B cell (primary cell): ENCODE measurements around the gene MAP3K12. TPM values are rescaled to one million over a fixed set of nuclear protein-coding genes. Genes with fewer than 3 reads are reported as not detected.

Experiments
- ATAC-seq: fragments of 200-7000 bp; cut with Tn5 transposase; one replicate; pipeline ENCODE4 v1.10.0; 2021; ENCODE audit warnings: low read depth, mild to moderate bottlenecking, moderate number of reproducible peaks, moderate library complexity
- CTCF ChIA-PET: fragments of 350-600 bp; sonication (Branson Sonifier 250); formaldehyde crosslinking; loops from one replicate; lab custom pipeline; 2021; ENCODE audit warnings: antibody characterized with exemption, inconsistent platforms; lab: Charles Lee
- POLR2A ChIA-PET: fragments of 350-600 bp; sonication (Branson Sonifier 250); formaldehyde crosslinking; loops from one replicate; lab custom pipeline; 2021; ENCODE audit warnings: antibody characterized with exemption; lab: Charles Lee
- DNase-seq: peaks from one replicate; pipeline ENCODE4 v3.0.0; 2013
- H2AFZ ChIP-seq: 2 replicates; pipeline ENCODE4 v1.6.1; 2012; ENCODE audit warnings: mild to moderate bottlenecking, low read depth, low read length; ENCODE audit not compliant: insufficient read depth, poor library complexity, severe bottlenecking
- H3K27ac ChIP-seq, 2 donors: 1 replicate in 1 of 2; 2 replicates in 1 of 2; pipeline ENCODE4 v1.5.1; 2012 to 2013; ENCODE audit warnings: low read length in 2 of 2, mild to moderate bottlenecking in 2 of 2, moderate library complexity in 1 of 2
- H3K27me3 ChIP-seq, 4 experiments: fragments of 200-600 bp in 1 of 4; sonication (generic) in 1 of 4; replicated peaks in 1 of 4; 1 replicate in 2 of 4; 2 replicates in 2 of 4; pipeline versions ENCODE4 v1.6.1 to v1.7.0; 2013 to 2016; ENCODE audit warnings: low read length in 3 of 4, mild to moderate bottlenecking in 2 of 4, mixed read lengths in 1 of 4, moderate library complexity in 1 of 4; ENCODE audit not compliant: insufficient read depth in 4 of 4, control insufficient read depth in 3 of 4; ENCODE audit errors: control extremely low read depth in 1 of 4
- H3K36me3 ChIP-seq, 2 experiments: replicated peaks in 1 of 2; 1 replicate in 1 of 2; 2 replicates in 1 of 2; pipeline versions ENCODE4 v1.6.1 to v1.7.1; 2013; ENCODE audit warnings: low read length in 1 of 2; ENCODE audit not compliant: insufficient read depth in 2 of 2, control insufficient read depth in 1 of 2; ENCODE audit errors: control extremely low read depth in 1 of 2, extremely low read depth in 1 of 2
- H3K4me1 ChIP-seq, 2 donors: fragments of 200-600 bp in 1 of 2; sonication (generic) in 1 of 2; 1 replicate in 1 of 2; 2 replicates in 1 of 2; pipeline versions ENCODE4 v1.5.1 to v1.6.1; 2013 to 2017; ENCODE audit warnings: low read length in 2 of 2; ENCODE audit not compliant: control insufficient read depth in 2 of 2, insufficient read depth in 2 of 2
- H3K4me2 ChIP-seq: replicated peaks from 2 replicates; pipeline ENCODE3; 2012; ENCODE audit warnings: mild to moderate bottlenecking, low read depth, low read length; ENCODE audit not compliant: poor library complexity, severe bottlenecking
- H3K4me3 ChIP-seq, 5 experiments: fragments of 200-600 bp in 1 of 5; sonication (generic) in 1 of 5; 1 replicate in 3 of 5; 2 replicates in 2 of 5; pipeline versions ENCODE4 v1.5.1 to v1.7.0; 2011 to 2016; ENCODE audit warnings: low read length in 4 of 5, mild to moderate bottlenecking in 4 of 5, low read depth in 2 of 5, control low read depth in 1 of 5, moderate library complexity in 1 of 5; ENCODE audit not compliant: insufficient read depth in 1 of 5; ENCODE audit errors: control extremely low read depth in 1 of 5, extremely low read depth in 1 of 5
- H3K79me2 ChIP-seq: fragments of 200-600 bp; sonication (generic); one replicate; pipeline ENCODE4 v1.6.0; 2016; ENCODE audit warnings: low read length; ENCODE audit not compliant: control insufficient read depth, insufficient read depth
- H3K9ac ChIP-seq: fragments of 200-600 bp; sonication (generic); 2 replicates; pipeline ENCODE4 v1.6.1; 2017; ENCODE audit warnings: mild to moderate bottlenecking, low read length, moderate library complexity
- H3K9me3 ChIP-seq, 3 donors: one replicate each; pipeline versions ENCODE4 v1.6.1 to v1.7.1; 2013; ENCODE audit warnings: low read length in 2 of 3; ENCODE audit not compliant: control insufficient read depth in 2 of 3, insufficient read depth in 1 of 3; ENCODE audit errors: control extremely low read depth in 1 of 3
- H4K20me1 ChIP-seq: 2 replicates; pipeline ENCODE4 v1.6.0; 2012; ENCODE audit warnings: mild to moderate bottlenecking, low read length; ENCODE audit not compliant: insufficient read depth, control insufficient read depth, poor library complexity, severe bottlenecking
- H3K27ac Mint-ChIP-seq: one replicate; pipeline ENCODE4 v1.8.0; 2021; ENCODE audit warnings: mixed read lengths
- H3K27me3 Mint-ChIP-seq: one replicate; pipeline ENCODE4 v1.8.0; 2021; ENCODE audit warnings: mixed read lengths
- H3K4me1 Mint-ChIP-seq: one replicate; pipeline ENCODE4 v1.8.0; 2021; ENCODE audit warnings: mixed read lengths
- H3K4me3 Mint-ChIP-seq: one replicate; pipeline ENCODE4 v1.8.0; 2021; ENCODE audit warnings: mixed read lengths
- H3K9me3 Mint-ChIP-seq: one replicate; pipeline ENCODE4 v1.8.0; 2022; ENCODE audit warnings: mixed read lengths; ENCODE audit not compliant: insufficient read depth
- EZH2 ChIP-seq: IDR thresholded peaks from 2 replicates; pipeline ENCODE4 v1.6.1; 2012; ENCODE audit warnings: borderline replicate concordance, low read depth, mild to moderate bottlenecking, moderate library complexity, low read length; ENCODE audit not compliant: insufficient read depth, poor library complexity, severe bottlenecking
- WGBS: methylation state at CpG from one replicate; pipeline ENCODE4 v1.1.5; 2013; ENCODE audit warnings: missing lambda C conversion rate; ENCODE audit not compliant: insufficient coverage; 5-methylcytosine and 5-hydroxymethylcytosine counted together
- intact Hi-C: fragments of 100-400 bp; cut with micrococcal nuclease; formaldehyde crosslinking; loops from one replicate; pipeline ENCODE4 v1.10.0; 2022
- polyA plus RNA-seq: library from polyadenylated mRNA; depleted of rRNA; stranded (reverse); fragments of >200 nt; gene quantifications from 2 replicates; pipeline ENCODE4 v1.2.3, GENCODE V29; 2012
- total RNA-seq, 2 donors: library from RNA; stranded (reverse); fragments of 120-200 nt in 1 of 2; gene quantifications; 1 replicate in 1 of 2; 2 replicates in 1 of 2; pipeline versions ENCODE4 v1.2.3 to v1.2.4, GENCODE V29; 2013 to 2022
- TF ChIP-seq, protein P1 (sequence below): fragments of 200-600 bp; IDR thresholded peaks from one replicate; pipeline ENCODE4 v1.8.0; 2022; ENCODE audit warnings: antibody characterized with exemption, mild to moderate bottlenecking

MAP3K12 gene
- total and polyA plus RNA-seq, 2 donors (not counting 1 experiment from before 2014, with no cell fraction given) = 15.0 to 17.0 TPM

DNA sequence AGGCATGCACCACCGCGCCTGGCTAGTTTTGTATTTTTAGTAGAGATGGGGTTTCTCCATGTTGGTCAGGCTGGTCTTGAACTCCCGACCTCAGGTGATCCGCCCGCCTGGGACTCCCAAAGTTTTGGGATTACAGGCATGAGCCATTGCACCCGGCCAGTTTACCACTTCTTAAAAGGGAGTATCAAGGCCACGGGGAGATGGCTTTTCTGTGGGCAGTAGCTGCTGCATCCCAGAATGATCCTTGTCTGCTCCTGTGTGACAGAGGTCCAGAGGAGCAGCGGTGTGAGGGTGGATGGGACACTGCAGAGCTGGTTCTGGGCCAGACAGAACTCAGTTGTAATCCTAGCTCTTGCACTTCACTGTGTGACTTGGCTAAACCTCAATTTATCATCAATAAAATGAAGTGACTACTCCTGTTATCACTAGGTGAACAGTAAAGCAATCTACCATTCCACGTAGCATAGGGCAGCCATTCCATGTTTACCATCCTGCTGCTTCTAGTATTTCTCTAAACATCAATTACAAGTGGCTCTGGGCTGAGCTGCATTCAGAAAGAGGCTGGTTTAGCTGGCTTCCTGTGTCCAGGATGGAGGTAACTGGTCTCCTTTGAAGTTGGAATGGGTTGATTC is 11.0 kb upstream of the MAP3K12 start:
- Histone ChIP-seq H3K27me3 (no peaks in the 10 kb centered on the region), H2AFZ (no peak overlapping the region), H3K9ac (no peak overlapping the region), H3K27ac (no peak overlapping the region), H4K20me1 (no peaks in the 10 kb centered on the region), H3K79me2 (no peaks in the 10 kb centered on the region), H3K4me1 (peaks cover 6 to 8% of the 10 kb centered on the region in 2 donors), H3K9me3 (no peaks in the 10 kb centered on the region), H3K4me3 (no peak overlapping the region), H3K4me2 (no peak overlapping the region), H3K36me3 (peaks cover 0 to 53% of the 10 kb centered on the region in 2 experiments)
- DNase-seq (no peak), ATAC-seq (no peak)
- ChIA-PET POLR2A (interaction anchor here (0.9 kb wide), 1 partner anchor 9 kb away, joined by 3 read pairs; the partner anchor contains the start of gene TARBP2), CTCF (interaction anchor here (0.9 to 4.4 kb wide), 10 partner anchors 9 to 186 kb away, joined by 3 to 63 read pairs (median 26); partner anchors contain the start of genes AMHR2, ATP5MC2, MAP3K12 and TARBP2)
- H3K4me3 Mint-ChIP-seq = no peak overlapping the region
- H3K4me1 Mint-ChIP-seq = peaks cover 10% of the 10 kb centered on the region
- H3K27me3 Mint-ChIP-seq = no peaks in the 10 kb centered on the region
- H3K27ac Mint-ChIP-seq = no peak overlapping the region
- intact Hi-C loops = no loop called here
- no peaks in the 10 kb centered on the region for H3K9me3 Mint-ChIP-seq
- WGBS = 97% methylated on average over 6 of the region's 9 CpGs
- TF ChIP-seq EZH2 = no peak
- TF ChIP-seq, protein P1, sequence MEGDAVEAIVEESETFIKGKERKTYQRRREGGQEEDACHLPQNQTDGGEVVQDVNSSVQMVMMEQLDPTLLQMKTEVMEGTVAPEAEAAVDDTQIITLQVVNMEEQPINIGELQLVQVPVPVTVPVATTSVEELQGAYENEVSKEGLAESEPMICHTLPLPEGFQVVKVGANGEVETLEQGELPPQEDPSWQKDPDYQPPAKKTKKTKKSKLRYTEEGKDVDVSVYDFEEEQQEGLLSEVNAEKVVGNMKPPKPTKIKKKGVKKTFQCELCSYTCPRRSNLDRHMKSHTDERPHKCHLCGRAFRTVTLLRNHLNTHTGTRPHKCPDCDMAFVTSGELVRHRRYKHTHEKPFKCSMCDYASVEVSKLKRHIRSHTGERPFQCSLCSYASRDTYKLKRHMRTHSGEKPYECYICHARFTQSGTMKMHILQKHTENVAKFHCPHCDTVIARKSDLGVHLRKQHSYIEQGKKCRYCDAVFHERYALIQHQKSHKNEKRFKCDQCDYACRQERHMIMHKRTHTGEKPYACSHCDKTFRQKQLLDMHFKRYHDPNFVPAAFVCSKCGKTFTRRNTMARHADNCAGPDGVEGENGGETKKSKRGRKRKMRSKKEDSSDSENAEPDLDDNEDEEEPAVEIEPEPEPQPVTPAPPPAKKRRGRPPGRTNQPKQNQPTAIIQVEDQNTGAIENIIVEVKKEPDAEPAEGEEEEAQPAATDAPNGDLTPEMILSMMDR = no peak

DNA sequence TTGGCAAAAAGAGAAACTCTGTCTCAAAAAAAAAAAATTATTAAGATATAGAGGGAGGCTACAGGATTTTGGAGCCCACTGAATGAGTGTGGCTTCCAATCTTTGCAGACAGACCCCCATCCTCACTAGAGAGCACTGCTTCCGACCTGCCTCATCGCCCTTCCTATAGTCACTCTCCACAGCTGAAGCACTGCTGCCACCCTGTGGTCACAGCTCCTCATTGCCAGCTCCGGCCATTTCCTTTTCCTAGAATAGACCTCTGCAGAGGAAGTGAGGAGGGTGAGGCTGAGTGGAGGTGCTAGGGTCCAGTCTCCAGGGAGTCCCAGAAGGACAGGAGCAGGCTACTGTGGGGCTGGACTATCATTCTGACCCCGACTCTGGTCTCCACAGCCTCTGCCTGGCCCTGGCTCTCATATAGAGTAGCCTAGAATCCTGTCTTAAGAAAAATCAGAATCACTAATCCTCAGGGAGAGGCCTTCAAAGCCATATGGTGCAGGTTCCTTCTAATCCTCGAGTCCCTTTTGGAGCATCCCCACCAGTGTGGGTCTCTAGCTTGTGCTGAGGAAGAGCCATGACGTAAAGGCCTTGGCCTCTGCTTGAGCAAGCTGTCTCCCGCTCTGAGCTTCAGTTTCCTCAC is 9.4 kb upstream of the MAP3K12 start:
- Histone ChIP-seq H4K20me1 (no peaks in the 10 kb centered on the region), H3K9ac (no peak overlapping the region), H3K4me3 (no peak overlapping the region), H3K27me3 (no peaks in the 10 kb centered on the region), H3K4me1 (peaks cover 6 to 8% of the 10 kb centered on the region in 2 donors), H3K4me2 (peak overlapping the region; percentile 38), H2AFZ (peak overlapping the region; percentile 57), H3K36me3 (peaks cover 0 to 45% of the 10 kb centered on the region in 2 experiments), H3K79me2 (peaks cover 9% of the 10 kb centered on the region), H3K9me3 (no peaks in the 10 kb centered on the region), H3K27ac (peak overlapping the region; percentile 30 to 31)
- H3K4me1 Mint-ChIP-seq = peaks cover 10% of the 10 kb centered on the region
- TF ChIP-seq, protein P1 = peak; percentile 95
- no peak for TF ChIP-seq EZH2
- peak; percentile 100 for ATAC-seq
- H3K4me3 Mint-ChIP-seq = no peak overlapping the region
- intact Hi-C loops = loop anchor here (1.0 to 5.0 kb wide), 5 partner anchors 36 to 184 kb away; partner anchors contain the start of gene PCBP2
- DNase-seq = peak; percentile 87
- ChIA-PET POLR2A (interaction anchor here (0.6 to 1.2 kb wide), 7 partner anchors 8 to 894 kb away, joined by 3 to 5 read pairs (median 4); no protein-coding TSS in a partner anchor), CTCF (interaction anchor here (0.6 to 4.4 kb wide), 44 partner anchors 9 to 989 kb away, joined by 3 to 63 read pairs (median 4); partner anchors contain the start of genes AAAS, AMHR2, ATP5MC2 and MAP3K12)
- H3K9me3 Mint-ChIP-seq = no peaks in the 10 kb centered on the region
- 48% methylated on average over 5 of the region's 7 CpGs for WGBS
- H3K27ac Mint-ChIP-seq = peak overlapping the region; percentile 64
- no peaks in the 10 kb centered on the region for H3K27me3 Mint-ChIP-seq
